Measurements from ENCODE around the gene CENPP. TPM values are rescaled to one million over a fixed set of nuclear protein-coding genes. Genes with fewer than 3 reads are reported as not detected.
"Not testable (repeated sequence)": the region's sequence is repeated elsewhere in the genome, so short reads cannot be mapped to it uniquely, and the experiment has no call there.

CENPP gene
- total RNA-seq, 1 donor from 2014 or later, result 6.0 TPM

- DNase-seq, result no peak
Observed at GRCh38 chr9:92545002-92545510, 219.3 kb downstream of the CENPP start.

GRCh38 chr9:92547356-92547755 lies 221.6 kb downstream of the CENPP start:
- DNase-seq, result no peak

DNA sequence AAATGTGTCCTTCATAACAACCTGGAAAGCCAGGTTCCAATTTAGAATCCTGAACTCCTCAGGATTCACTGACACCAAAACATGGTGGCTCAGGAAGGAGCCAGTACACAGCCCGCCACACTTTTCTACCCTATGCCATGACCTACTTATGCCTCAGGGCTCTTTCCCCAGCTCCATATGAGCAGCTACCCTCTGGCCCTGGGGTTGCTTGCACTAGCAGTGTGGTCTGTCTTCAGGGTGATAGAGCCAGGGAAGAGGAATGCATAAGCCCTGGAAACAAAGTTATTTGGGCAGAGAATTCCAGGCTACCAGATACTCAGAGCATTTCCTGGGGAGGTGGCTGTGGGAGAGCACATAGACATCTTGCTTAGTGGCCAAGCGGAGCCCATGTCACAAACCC lies 225.0 kb downstream of the CENPP start:
- no peak for DNase-seq

GRCh38 chr9:92558612-92559374 lies 233.0 kb downstream of the CENPP start:
- no peak for DNase-seq

DNA sequence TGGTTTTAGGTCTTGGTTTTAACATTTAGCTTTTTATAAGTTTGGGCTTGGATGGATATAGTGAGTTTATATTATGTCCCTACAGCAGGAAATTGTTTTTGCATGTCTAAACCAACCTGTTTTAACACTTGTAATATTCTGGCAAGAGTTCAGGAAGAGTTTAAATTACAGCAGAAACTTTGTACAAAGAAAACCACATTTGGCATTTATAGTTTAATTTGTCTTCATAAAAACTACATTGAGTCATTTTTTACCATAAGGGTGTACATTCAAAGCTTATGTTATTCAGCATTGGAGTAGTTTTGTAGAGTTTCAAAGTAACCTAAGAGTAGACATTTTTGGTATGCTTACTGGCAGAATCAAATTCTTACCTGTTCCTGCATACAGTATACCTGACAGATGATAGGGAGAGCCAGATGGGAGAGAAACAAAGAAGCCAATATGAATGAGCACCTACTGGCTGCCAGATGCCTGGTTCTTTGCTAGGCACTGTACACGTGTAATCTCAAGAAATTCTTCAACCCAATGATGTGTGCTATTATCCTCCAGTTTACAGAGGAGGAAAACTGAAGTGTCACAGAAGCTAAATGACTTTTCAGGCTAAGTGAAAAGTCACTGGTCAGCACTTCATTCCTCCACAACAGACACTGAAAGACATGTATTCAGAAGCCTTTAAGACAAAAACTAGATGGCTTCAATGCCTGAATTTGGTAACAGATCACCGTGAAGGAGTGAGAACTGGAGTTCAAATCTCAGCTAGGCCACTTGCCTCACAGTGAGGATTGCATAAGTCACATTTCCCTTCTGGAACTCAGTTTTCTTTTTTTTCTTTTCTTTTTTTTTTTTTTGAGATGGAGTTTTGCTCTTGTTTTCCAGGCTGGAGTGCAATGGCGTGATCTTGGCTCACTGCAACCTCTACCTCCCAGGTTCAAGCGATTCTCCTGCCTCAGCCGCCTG lies 235.9 kb downstream of the CENPP start:
- peak; percentile 34 for DNase-seq

- peak; percentile 79 for DNase-seq
Observed at GRCh38 chr9:92562461-92562967, 236.8 kb downstream of the CENPP start.

- peak; percentile 35 for DNase-seq
Observed at GRCh38 chr9:92563116-92564100, 237.7 kb downstream of the CENPP start.

DNA sequence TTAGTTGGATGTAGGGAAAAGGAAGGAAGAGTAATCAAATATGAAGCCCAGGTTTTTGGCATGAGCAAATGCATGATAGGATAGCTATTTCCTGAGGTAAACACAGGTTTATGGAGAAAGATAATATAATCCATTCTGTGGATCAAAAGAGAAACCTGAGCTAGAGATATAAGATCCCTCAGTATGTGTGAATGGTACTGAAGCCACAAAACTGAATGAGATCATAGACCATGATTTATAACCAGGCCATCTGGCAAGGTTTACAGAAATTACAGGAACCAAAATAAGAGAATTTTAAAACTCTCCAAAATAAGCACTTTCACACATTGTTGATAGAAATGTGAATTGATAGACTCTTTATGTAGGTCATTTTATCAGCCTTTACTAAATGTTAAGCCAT lies 238.8 kb downstream of the CENPP start:
- peak; percentile 9 for DNase-seq

DNA sequence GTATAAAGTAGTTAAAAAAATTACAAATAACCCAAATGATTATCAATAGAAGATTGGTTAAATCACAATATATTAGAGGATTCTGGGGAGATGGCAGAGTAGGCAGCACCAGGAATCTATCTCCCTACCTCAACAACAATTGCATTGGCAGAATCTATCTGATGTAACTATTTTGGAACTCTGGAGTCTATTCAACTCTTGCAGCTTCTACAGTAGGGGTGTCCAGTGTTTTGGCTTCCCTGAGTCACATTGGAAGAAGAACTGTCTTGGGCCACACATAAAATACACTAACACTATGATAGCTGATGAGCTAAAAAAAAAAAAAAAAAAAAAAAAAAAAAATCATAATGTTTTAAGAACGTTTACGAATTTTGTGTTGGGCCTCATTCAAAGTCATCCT lies 239.2 kb downstream of the CENPP start:
- DNase-seq, result peak; percentile 11

DNA sequence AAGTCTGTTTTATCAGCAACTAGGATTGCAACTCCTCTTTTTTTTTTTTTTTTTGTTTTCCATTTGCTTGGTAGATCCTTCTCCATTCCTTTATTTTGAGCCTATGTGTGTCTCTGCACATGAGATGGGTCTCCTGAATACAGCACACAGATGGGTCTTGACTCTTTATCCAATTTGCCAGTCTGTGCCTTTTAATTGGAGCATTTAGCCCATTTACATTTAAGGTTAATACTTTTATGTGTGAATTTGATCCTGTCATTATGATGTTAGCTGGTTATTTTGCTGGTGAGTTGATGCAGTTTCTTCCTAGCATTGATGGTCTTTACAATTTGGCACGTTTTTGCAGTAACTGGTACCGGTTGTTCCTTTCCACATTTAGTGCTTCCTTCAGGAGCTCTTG lies 246.1 kb downstream of the CENPP start:
- DNase-seq, result not testable (repeated sequence)

GRCh38 chr9:92573612-92574011 lies 247.9 kb downstream of the CENPP start:
- DNase-seq, result not testable (repeated sequence)

DNA sequence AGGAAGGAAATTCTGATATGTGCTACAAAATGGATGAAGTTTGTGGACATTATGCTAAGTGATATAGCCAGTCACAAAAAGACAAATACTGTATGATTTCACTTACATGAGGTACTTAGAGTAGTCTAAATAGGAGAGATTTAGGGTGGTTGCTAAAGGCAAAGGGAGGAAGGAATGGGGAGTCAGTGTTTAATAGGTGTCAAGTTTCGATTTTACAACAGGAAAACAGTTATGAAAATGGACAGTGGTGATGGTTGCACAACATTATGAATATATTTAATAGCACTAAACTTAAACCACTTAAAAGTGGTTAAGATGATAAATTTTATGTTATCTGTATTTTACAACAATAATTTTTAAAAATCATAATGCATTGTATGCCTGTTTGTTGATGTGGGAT lies 250.4 kb downstream of the CENPP start:
- no peak for DNase-seq

DNA sequence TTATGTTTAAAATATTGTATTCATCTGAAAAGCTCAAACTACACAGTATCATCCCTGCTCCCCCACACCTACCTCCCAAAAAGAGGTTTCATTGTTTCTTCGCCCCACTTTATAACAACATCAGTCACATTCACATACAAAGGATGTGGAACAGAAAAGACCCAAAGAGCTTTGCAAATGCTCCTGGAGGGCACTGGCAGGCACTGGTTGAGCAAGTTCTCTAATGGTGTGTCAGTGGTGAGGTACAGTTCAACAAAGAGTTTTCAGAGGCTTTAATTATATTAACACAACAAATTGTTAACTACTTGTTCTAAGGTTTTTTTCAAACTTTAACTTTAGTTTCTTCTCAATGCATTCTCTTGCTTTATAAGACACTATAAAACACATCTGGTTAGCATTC lies 264.2 kb downstream of the CENPP start:
- no peak for DNase-seq

DNA sequence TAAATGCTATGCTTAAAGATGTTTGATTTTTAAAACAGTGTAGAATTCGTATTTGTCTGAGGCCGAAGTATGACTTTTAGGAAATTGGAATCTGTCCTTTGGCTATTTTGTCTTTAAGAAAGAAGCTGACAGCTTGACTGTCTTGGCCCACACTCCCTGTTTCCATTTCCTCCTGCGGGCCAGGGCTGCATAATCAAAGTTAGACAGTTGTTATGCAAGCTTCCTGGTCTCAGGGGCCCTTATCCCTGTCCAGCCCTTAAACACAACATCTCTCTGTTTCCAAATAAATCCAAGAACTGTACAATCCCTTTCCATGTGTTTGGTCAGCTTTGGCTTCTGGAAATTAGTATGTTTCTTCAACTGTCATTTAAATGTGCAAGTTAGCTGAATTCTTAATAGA lies 264.6 kb downstream of the CENPP start:
- DNase-seq, result peak; percentile 93

DNA sequence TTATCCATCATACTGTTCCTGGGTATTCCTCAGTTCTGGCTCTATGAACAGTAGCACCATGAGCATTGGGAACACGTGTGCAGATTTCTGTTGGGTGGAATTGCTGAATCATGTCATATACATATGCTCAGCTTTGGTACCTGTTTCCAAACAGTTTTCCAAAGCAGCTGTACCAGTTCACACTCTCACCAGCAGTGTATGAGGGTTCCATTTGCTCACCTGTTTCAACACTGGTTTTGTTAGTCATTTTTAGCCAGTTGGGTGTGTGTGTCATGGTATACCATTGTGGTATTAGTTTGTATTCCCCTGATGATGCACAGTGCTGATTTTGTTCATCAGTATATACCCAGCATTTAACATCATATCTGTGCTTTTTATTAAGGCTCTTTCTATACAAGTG lies 266.8 kb downstream of the CENPP start:
- DNase-seq, result no peak

DNA sequence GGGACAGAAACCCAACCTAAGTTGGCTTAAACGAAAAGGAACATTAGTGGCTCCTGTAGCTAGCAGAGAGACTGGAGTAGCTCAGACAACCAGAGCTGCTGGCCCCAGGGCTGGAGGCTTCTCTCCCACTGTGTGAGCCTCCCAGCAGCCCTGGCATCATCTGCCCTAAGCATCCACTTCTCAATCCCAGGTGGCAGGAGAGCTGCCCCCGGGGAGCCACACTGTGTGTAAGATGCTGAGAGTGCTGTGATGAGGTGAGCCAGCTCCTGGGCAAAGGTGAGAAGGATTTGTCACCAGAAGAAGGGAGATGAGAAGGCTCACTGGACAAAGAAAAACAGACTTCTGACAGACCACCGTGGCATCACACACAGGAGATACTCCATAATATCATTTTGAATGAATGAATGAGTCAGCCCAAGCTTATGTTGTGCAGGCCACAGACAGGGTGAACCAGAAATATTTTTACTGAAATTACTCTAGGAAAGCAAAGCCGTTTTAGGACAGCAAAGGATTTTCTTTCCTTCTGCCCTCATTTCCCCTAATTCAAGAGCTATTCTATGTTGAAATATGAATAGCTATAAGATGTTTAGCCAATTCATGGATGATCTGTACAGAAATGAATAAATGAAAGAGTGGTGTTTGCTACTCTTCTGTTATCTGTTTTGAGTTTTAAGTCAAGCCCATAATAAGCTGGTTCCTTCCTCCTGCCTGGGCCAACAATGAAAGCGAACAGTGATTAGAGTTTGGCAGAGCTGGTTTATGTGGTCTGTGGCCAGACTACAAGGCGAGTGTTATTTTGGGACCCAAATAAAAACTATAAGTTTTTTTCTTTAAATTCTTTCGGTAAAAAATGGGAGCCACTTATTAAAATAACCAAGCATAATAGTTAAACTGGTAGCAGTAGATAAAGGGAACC lies 267.5 kb downstream of the CENPP start:
- DNase-seq, result no peak

- DNase-seq, result not testable (repeated sequence)
Observed at GRCh38 chr9:92595075-92595474, 269.3 kb downstream of the CENPP start.

DNA sequence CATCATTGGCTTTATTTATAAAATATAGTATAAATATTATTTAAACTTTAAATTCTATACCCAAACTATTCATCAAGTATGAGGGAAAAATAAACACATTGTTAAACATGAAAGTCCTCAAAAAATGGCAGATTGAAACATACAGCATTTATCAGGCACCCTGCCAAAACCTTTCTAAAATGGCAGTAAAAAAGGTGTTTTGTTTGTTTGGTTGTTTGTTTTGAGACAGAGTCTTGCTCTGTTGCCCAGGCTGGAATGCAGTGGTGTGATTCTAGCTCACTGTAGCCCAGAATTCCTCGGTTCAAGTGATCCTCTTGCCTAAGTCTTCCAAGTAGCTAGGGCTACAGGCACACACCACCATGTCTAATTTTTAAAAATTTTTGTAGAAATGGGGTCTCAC lies 270.2 kb downstream of the CENPP start:
- no peak for DNase-seq

DNA sequence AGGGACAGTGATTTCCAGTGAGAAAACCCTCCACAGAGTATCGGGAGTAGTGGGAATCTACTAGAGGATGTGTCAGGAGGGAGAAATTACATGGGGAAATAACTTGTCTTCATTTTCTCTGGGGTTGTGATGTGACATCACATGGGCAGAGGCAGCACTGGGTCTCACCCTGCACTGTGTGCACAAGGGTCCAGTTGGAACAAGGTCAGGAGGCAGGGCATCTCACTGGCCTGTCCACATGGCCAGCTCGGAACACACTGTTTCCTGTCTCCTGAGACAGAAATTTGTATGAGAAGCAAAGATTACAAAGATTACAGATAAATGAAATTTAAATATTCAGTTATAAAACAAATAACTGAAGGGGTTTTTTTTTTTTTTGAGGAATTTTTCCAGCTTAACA lies 272.6 kb downstream of the CENPP start:
- DNase-seq, result no peak

GRCh38 chr9:92599938-92600461 lies 274.2 kb downstream of the CENPP start:
- no peak for DNase-seq

All from skin of body (tissue), 2 donors.